Immature natural killer cell (primary cell): ENCODE data around the gene EPM2AIP1. TPM values are rescaled to one million over a fixed set of nuclear protein-coding genes. Genes with fewer than 3 reads are reported as not detected.
"Not testable (repeated sequence)": the region's sequence is repeated elsewhere in the genome, so short reads cannot be mapped to it uniquely, and the experiment has no call there.

Experiments used
- DNase-seq, 3 donors: peaks; one replicate each; pipeline ENCODE4 v3.0.0; 2022; ENCODE audit warnings: mixed read lengths in 1 of 3
- H3K27ac Mint-ChIP-seq, 6 donors: one replicate each; pipeline ENCODE4 v1.8.0; 2020; ENCODE audit warnings: mixed read lengths in 6 of 6, mild to moderate bottlenecking in 5 of 6, inconsistent platforms in 4 of 6, moderate library complexity in 3 of 6
- H3K27me3 Mint-ChIP-seq, 3 donors: one replicate each; pipeline ENCODE4 v1.8.0; 2020 to 2021; ENCODE audit warnings: low read depth in 3 of 3, mild to moderate bottlenecking in 3 of 3, mixed read lengths in 3 of 3, moderate library complexity in 3 of 3, inconsistent platforms in 1 of 3
- H3K36me3 Mint-ChIP-seq, 3 donors: one replicate each; pipeline ENCODE4 v1.8.0; 2020; ENCODE audit warnings: mixed read lengths in 3 of 3, inconsistent platforms in 2 of 3, mild to moderate bottlenecking in 2 of 3
- H3K4me1 Mint-ChIP-seq, 2 donors: one replicate each; pipeline ENCODE4 v1.8.0; 2020; ENCODE audit warnings: inconsistent platforms in 2 of 2, mild to moderate bottlenecking in 2 of 2, mixed read lengths in 2 of 2, moderate library complexity in 1 of 2
- H3K4me3 Mint-ChIP-seq, 5 donors: one replicate each; pipeline ENCODE4 v1.8.0; 2020; ENCODE audit warnings: mild to moderate bottlenecking in 5 of 5, mixed read lengths in 5 of 5, inconsistent platforms in 3 of 5, moderate library complexity in 3 of 5
- H3K9me3 Mint-ChIP-seq, 6 donors: one replicate each; pipeline ENCODE4 v1.8.0; 2020; ENCODE audit warnings: mild to moderate bottlenecking in 6 of 6, mixed read lengths in 6 of 6, inconsistent platforms in 4 of 6, moderate library complexity in 3 of 6
- polyA plus RNA-seq, 3 donors: library from polyadenylated mRNA; unstranded; fragments of 300-500 nt; fragmentation: Illumina TruSeq; gene quantifications; one replicate each; pipeline ENCODE4 v1.2.3, GENCODE V29; 2021

The EPM2AIP1 gene
- polyA plus RNA-seq, 3 donors from 2014 or later = 5.1 to 5.9 (median 5.3) TPM

GRCh38 chr3:36957063-36957462 is 35.9 kb downstream of the EPM2AIP1 start:
- Mint-ChIP-seq H3K36me3 (no peaks in the 10 kb centered on the region), H3K27me3 (peaks cover 0 to 3% (median 0%) of the 10 kb centered on the region in 3 donors), H3K27ac (no peak overlapping the region), H3K9me3 (no peaks in the 10 kb centered on the region), H3K4me3 (no peak overlapping the region), H3K4me1 (peaks cover 6 to 17% of the 10 kb centered on the region in 2 donors)
- DNase-seq = no peak

GRCh38 chr3:36956155-36956554 is 36.8 kb downstream of the EPM2AIP1 start:
- Mint-ChIP-seq H3K27ac (peak overlapping the region in 1 of 6 donors; percentile 26), H3K36me3 (no peaks in the 10 kb centered on the region), H3K9me3 (no peaks in the 10 kb centered on the region), H3K27me3 (peaks cover 0 to 4% (median 0%) of the 10 kb centered on the region in 3 donors), H3K4me3 (no peak overlapping the region), H3K4me1 (peaks cover 6 to 17% of the 10 kb centered on the region in 2 donors)
- DNase-seq = no peak

GRCh38 chr3:36954452-36955134 is 38.3 kb downstream of the EPM2AIP1 start:
- Mint-ChIP-seq H3K27ac (no peak overlapping the region), H3K36me3 (no peaks in the 10 kb centered on the region), H3K4me1 (peaks cover 6 to 17% of the 10 kb centered on the region in 2 donors), H3K27me3 (peaks cover 0 to 2% (median 0%) of the 10 kb centered on the region in 3 donors), H3K4me3 (no peak overlapping the region), H3K9me3 (no peaks in the 10 kb centered on the region)
- DNase-seq = no peak

- peaks cover 3 to 12% (median 7%) of the 10 kb centered on the region in 6 donors for H3K9me3 Mint-ChIP-seq
- DNase-seq, H3K36me3 Mint-ChIP-seq, H3K4me3 Mint-ChIP-seq: not testable (repeated sequence)
- H3K27ac Mint-ChIP-seq = peak overlapping the region in 2 of 6 donors; percentile 58 to 80
- H3K27me3 Mint-ChIP-seq = peaks cover 4 to 10% (median 10%) of the 10 kb centered on the region in 3 donors
- H3K4me1 Mint-ChIP-seq = peaks cover 13 to 17% of the 10 kb centered on the region in 2 donors
Observed at GRCh38 chr3:36947814-36948213, 45.1 kb downstream of the EPM2AIP1 start.

GRCh38 chr3:36945333-36945980 is 47.5 kb downstream of the EPM2AIP1 start:
- Mint-ChIP-seq H3K4me1 (peaks cover 21 to 41% of the 10 kb centered on the region in 2 donors), H3K27me3 (peaks cover 4 to 10% (median 9%) of the 10 kb centered on the region in 3 donors), H3K9me3 (peaks cover 3 to 12% (median 7%) of the 10 kb centered on the region in 6 donors), H3K27ac (peak overlapping the region; percentile 78 to 89 (median 85)), H3K36me3 (peaks cover 0 to 6% (median 4%) of the 10 kb centered on the region in 3 donors), H3K4me3 (peak overlapping the region; percentile 87 to 90 (median 89))
- DNase-seq = no peak

GRCh38 chr3:36944641-36945270 is 48.2 kb downstream of the EPM2AIP1 start, which contains the start of gene TRANK1:
Gene TRANK1 (minus strand): TSS chr3:36945054. CDS start chr3:36944809, 245 bp downstream.
- peak; percentile 86 to 88 (median 87) for DNase-seq
- Mint-ChIP-seq H3K4me3 (peak within 1 kb of the TSS; percentile 87 to 90 (median 89)), H3K9me3 (peaks cover 3 to 12% (median 7%) of the 10 kb centered on the region in 6 donors), H3K27me3 (peaks cover 4 to 10% (median 9%) of the 10 kb centered on the region in 3 donors), H3K36me3 (peaks cover 0 to 6% (median 4%) of the 10 kb centered on the region in 3 donors), H3K27ac (peak within 1 kb of the TSS; percentile 80 to 89 (median 85)), H3K4me1 (peaks cover 21 to 42% of the 10 kb centered on the region in 2 donors)

- Mint-ChIP-seq H3K9me3 (peaks cover 3 to 12% (median 7%) of the 10 kb centered on the region in 6 donors), H3K4me1 (peaks cover 24 to 42% of the 10 kb centered on the region in 2 donors), H3K36me3 (peaks cover 0 to 5% (median 4%) of the 10 kb centered on the region in 3 donors), H3K27ac (peak overlapping the region in 5 of 6 donors; percentile 62 to 81 (median 77)), H3K27me3 (peaks cover 4 to 10% (median 8%) of the 10 kb centered on the region in 3 donors), H3K4me3 (peak overlapping the region; percentile 82 to 88 (median 87))
- peak in 2 of 3 donors; percentile 49 for DNase-seq
Observed at GRCh38 chr3:36944012-36944640, 48.8 kb downstream of the EPM2AIP1 start.

- no peak for DNase-seq
- Mint-ChIP-seq H3K4me1 (peaks cover 24 to 42% of the 10 kb centered on the region in 2 donors), H3K9me3 (peaks cover 2 to 11% (median 7%) of the 10 kb centered on the region in 6 donors), H3K27ac (peak overlapping the region; percentile 48 to 81 (median 75)), H3K27me3 (peaks cover 4 to 8% (median 6%) of the 10 kb centered on the region in 3 donors), H3K36me3 (peaks cover 0 to 4% (median 3%) of the 10 kb centered on the region in 3 donors), H3K4me3 (peak overlapping the region; percentile 82 to 88 (median 87))
Observed at GRCh38 chr3:36943601-36944000, 49.3 kb downstream of the EPM2AIP1 start.

- H3K36me3 Mint-ChIP-seq = peaks cover 0 to 2% (median 0%) of the 10 kb centered on the region in 3 donors
Observed at GRCh38 chr3:36942638-36943248, 50.2 kb downstream of the EPM2AIP1 start.

GRCh38 chr3:36941658-36942057 is 51.3 kb downstream of the EPM2AIP1 start:
- DNase-seq = no peak
- H3K27ac Mint-ChIP-seq = peak overlapping the region in 3 of 6 donors; percentile 3 to 34 (median 26)
- H3K4me3 Mint-ChIP-seq = peak overlapping the region in 1 of 5 donors; percentile 38
- no peaks in the 10 kb centered on the region for H3K36me3 Mint-ChIP-seq
- H3K9me3 Mint-ChIP-seq = no peaks in the 10 kb centered on the region
- peaks cover 24 to 42% of the 10 kb centered on the region in 2 donors for H3K4me1 Mint-ChIP-seq
- H3K27me3 Mint-ChIP-seq = peaks cover 3 to 4% (median 4%) of the 10 kb centered on the region in 3 donors

More at GRCh38 chr3:36942638-36943248, 50.2 kb downstream of the EPM2AIP1 start:
- H3K4me1 Mint-ChIP-seq = peaks cover 24 to 42% of the 10 kb centered on the region in 2 donors
- H3K9me3 Mint-ChIP-seq = peaks cover 0 to 4% (median under 1%) of the 10 kb centered on the region in 6 donors
- H3K27me3 Mint-ChIP-seq = peaks cover 4 to 8% (median 6%) of the 10 kb centered on the region in 3 donors
- no peak for DNase-seq
- H3K27ac Mint-ChIP-seq = peak overlapping the region in 2 of 6 donors; percentile 51 to 53
- peak overlapping the region in 3 of 5 donors; percentile 6 to 43 (median 33) for H3K4me3 Mint-ChIP-seq

- H3K27me3 Mint-ChIP-seq = peaks cover 2 to 4% (median 4%) of the 10 kb centered on the region in 3 donors
- no peaks in the 10 kb centered on the region for H3K9me3 Mint-ChIP-seq
- H3K27ac Mint-ChIP-seq = peak overlapping the region in 1 of 6 donors; percentile 34
- H3K36me3 Mint-ChIP-seq = no peaks in the 10 kb centered on the region
- no peak for DNase-seq
- peaks cover 26 to 42% of the 10 kb centered on the region in 2 donors for H3K4me1 Mint-ChIP-seq
- H3K4me3 Mint-ChIP-seq = no peak overlapping the region
Observed at GRCh38 chr3:36941162-36941561, 51.8 kb downstream of the EPM2AIP1 start.

- no peak overlapping the region for H3K27ac Mint-ChIP-seq
- DNase-seq = no peak
- no peaks in the 10 kb centered on the region for H3K9me3 Mint-ChIP-seq
- H3K4me1 Mint-ChIP-seq = peaks cover 11 to 22% of the 10 kb centered on the region in 2 donors
- peaks cover 0 to 2% (median 0%) of the 10 kb centered on the region in 3 donors for H3K27me3 Mint-ChIP-seq
- no peak overlapping the region for H3K4me3 Mint-ChIP-seq
- H3K36me3 Mint-ChIP-seq = peaks cover 0 to 6% (median 3%) of the 10 kb centered on the region in 3 donors
Observed at GRCh38 chr3:36937492-36937891, 55.4 kb downstream of the EPM2AIP1 start.
